Activated CD4-positive, alpha-beta T cell treated with anti-CD3 and anti-CD28 coated beads, Interleukin-2, amount 10 ng/mL, durations not matched to agents 24 days and 14 days (primary cell): ENCODE measurements around the gene ILF2. TPM values are rescaled to one million over a fixed set of nuclear protein-coding genes. Genes with fewer than 3 reads are reported as not detected.
"Not testable (repeated sequence)": the region's sequence is repeated elsewhere in the genome, so short reads cannot be mapped to it uniquely, and the experiment has no call there.

Experiments
- DNase-seq: peaks from one replicate; pipeline ENCODE4 v3.0.0; 2022
- H3K27ac Mint-ChIP-seq: one replicate; pipeline ENCODE4 v1.8.0; 2022; ENCODE audit warnings: mild to moderate bottlenecking, mixed read lengths
- H3K27me3 Mint-ChIP-seq: one replicate; pipeline ENCODE4 v1.8.0; 2022; ENCODE audit warnings: mixed read lengths
- H3K36me3 Mint-ChIP-seq: one replicate; pipeline ENCODE4 v1.8.0; 2022; ENCODE audit warnings: low read depth, mild to moderate bottlenecking, mixed read lengths
- H3K4me1 Mint-ChIP-seq: one replicate; pipeline ENCODE4 v1.8.0; 2021; ENCODE audit warnings: mixed read lengths
- H3K4me3 Mint-ChIP-seq: one replicate; pipeline ENCODE4 v1.8.0; 2022; ENCODE audit warnings: mild to moderate bottlenecking, moderate library complexity, mixed read lengths
- H3K9me3 Mint-ChIP-seq: one replicate; pipeline ENCODE4 v1.8.0; 2021; ENCODE audit warnings: mixed read lengths
- intact Hi-C: fragments of 100-400 bp; cut with micrococcal nuclease; formaldehyde crosslinking; loops from one replicate; pipeline ENCODE4 v1.15.1; 2023
- total RNA-seq: library from RNA; stranded (reverse); gene quantifications from 2 replicates; pipeline ENCODE4 v1.2.3, GENCODE V29; 2022

The ILF2 gene
- total RNA-seq, 1 donor from 2014 or later, result 377 TPM

- intact Hi-C loops, result loop anchor here (2.0 kb wide), 4 partner anchors 56 to 316 kb away; partner anchors contain the start of genes RAB13 and S100A5
- H3K9me3 Mint-ChIP-seq, result no peaks in the 10 kb centered on the region
- H3K27me3 Mint-ChIP-seq, result no peaks in the 10 kb centered on the region
- H3K4me1 Mint-ChIP-seq, result peaks cover 27% of the 10 kb centered on the region
- DNase-seq, result no peak
- no peak overlapping the region for H3K27ac Mint-ChIP-seq
- H3K36me3 Mint-ChIP-seq, result peaks cover 50% of the 10 kb centered on the region
- H3K4me3 Mint-ChIP-seq, result no peak overlapping the region
Measured at GRCh38 chr1:153670257-153670858, 435 bp downstream of the ILF2 start.

GRCh38 chr1:153669606-153670005 lies 1.2 kb downstream of the ILF2 start:
- Mint-ChIP-seq H3K27me3 (no peaks in the 10 kb centered on the region), H3K27ac (no peak overlapping the region), H3K4me3 (no peak overlapping the region), H3K4me1 (peaks cover 28% of the 10 kb centered on the region), H3K36me3 (peaks cover 58% of the 10 kb centered on the region), H3K9me3 (no peaks in the 10 kb centered on the region)
- intact Hi-C loops, result loop anchor here (2.0 kb wide), 4 partner anchors 57 to 317 kb away; partner anchors contain the start of genes RAB13 and S100A5
- no peak for DNase-seq

- H3K27me3 Mint-ChIP-seq, DNase-seq, H3K27ac Mint-ChIP-seq, intact Hi-C loops, H3K9me3 Mint-ChIP-seq: not testable (repeated sequence)
- Mint-ChIP-seq H3K36me3 (peaks cover 66% of the 10 kb centered on the region), H3K4me1 (peaks cover 28% of the 10 kb centered on the region), H3K4me3 (peak overlapping the region; percentile 56)
Measured at GRCh38 chr1:153668672-153669071, 2.1 kb downstream of the ILF2 start.

- Mint-ChIP-seq H3K27me3 (no peaks in the 10 kb centered on the region), H3K9me3 (no peaks in the 10 kb centered on the region), H3K4me3 (peak overlapping the region; percentile 53), H3K27ac (peak overlapping the region; percentile 56), H3K4me1 (peaks cover 26% of the 10 kb centered on the region), H3K36me3 (peaks cover 76% of the 10 kb centered on the region)
- DNase-seq, result no peak
- intact Hi-C loops, result no loop called here
Measured at GRCh38 chr1:153667439-153667838, 3.4 kb downstream of the ILF2 start.

GRCh38 chr1:153663211-153663610 lies 7.6 kb downstream of the ILF2 start:
- intact Hi-C loops, result no loop called here
- no peaks in the 10 kb centered on the region for H3K27me3 Mint-ChIP-seq
- peaks cover 22% of the 10 kb centered on the region for H3K4me1 Mint-ChIP-seq
- H3K9me3 Mint-ChIP-seq, result no peaks in the 10 kb centered on the region
- no peak overlapping the region for H3K27ac Mint-ChIP-seq
- no peak overlapping the region for H3K4me3 Mint-ChIP-seq
- DNase-seq, result no peak
- H3K36me3 Mint-ChIP-seq, result peaks cover 70% of the 10 kb centered on the region

GRCh38 chr1:153662269-153662668 lies 8.5 kb downstream of the ILF2 start:
- H3K27ac Mint-ChIP-seq, result peak overlapping the region; percentile 9
- intact Hi-C loops, result no loop called here
- H3K27me3 Mint-ChIP-seq, result no peaks in the 10 kb centered on the region
- no peak for DNase-seq
- H3K36me3 Mint-ChIP-seq, result peaks cover 61% of the 10 kb centered on the region
- H3K4me3 Mint-ChIP-seq, result no peak overlapping the region
- no peaks in the 10 kb centered on the region for H3K9me3 Mint-ChIP-seq
- H3K4me1 Mint-ChIP-seq, result peaks cover 15% of the 10 kb centered on the region

GRCh38 chr1:153661111-153661708 lies 9.6 kb downstream of the ILF2 start:
- DNase-seq, result no peak
- peaks cover 50% of the 10 kb centered on the region for H3K36me3 Mint-ChIP-seq
- no peaks in the 10 kb centered on the region for H3K27me3 Mint-ChIP-seq
- H3K27ac Mint-ChIP-seq, result no peak overlapping the region
- intact Hi-C loops, result no loop called here
- no peaks in the 10 kb centered on the region for H3K9me3 Mint-ChIP-seq
- H3K4me3 Mint-ChIP-seq, result no peak overlapping the region
- peaks cover 15% of the 10 kb centered on the region for H3K4me1 Mint-ChIP-seq

- no peaks in the 10 kb centered on the region for H3K9me3 Mint-ChIP-seq
- intact Hi-C loops, result no loop called here
- H3K36me3 Mint-ChIP-seq, result peaks cover 35% of the 10 kb centered on the region
- H3K27ac Mint-ChIP-seq, result peak overlapping the region; percentile 42
- H3K4me1 Mint-ChIP-seq, result peaks cover 13% of the 10 kb centered on the region
- no peak for DNase-seq
- no peaks in the 10 kb centered on the region for H3K27me3 Mint-ChIP-seq
- peak overlapping the region; percentile 98 for H3K4me3 Mint-ChIP-seq
Measured at GRCh38 chr1:153659656-153660055, 11.1 kb downstream of the ILF2 start.

GRCh38 chr1:153659175-153659534 lies 11.6 kb downstream of the ILF2 start:
- Mint-ChIP-seq H3K27ac (peak overlapping the region; percentile 89), H3K4me3 (peak overlapping the region; percentile 98), H3K9me3 (no peaks in the 10 kb centered on the region), H3K27me3 (no peaks in the 10 kb centered on the region), H3K4me1 (peaks cover 13% of the 10 kb centered on the region), H3K36me3 (peaks cover 31% of the 10 kb centered on the region)
- DNase-seq, result no peak
- intact Hi-C loops, result no loop called here

- intact Hi-C loops, result loop anchor here (1.0 kb wide), 2 partner anchors 13 to 24 kb away; partner anchors contain the start of gene CHTOP
- Mint-ChIP-seq H3K27me3 (no peaks in the 10 kb centered on the region), H3K9me3 (no peaks in the 10 kb centered on the region), H3K27ac (peak within 1 kb of the TSS; percentile 89), H3K4me1 (peaks cover 13% of the 10 kb centered on the region), H3K36me3 (peaks cover 26% of the 10 kb centered on the region), H3K4me3 (peak within 1 kb of the TSS; percentile 98)
- DNase-seq, result peak; percentile 98
Measured at GRCh38 chr1:153658400-153659174, 12.2 kb downstream of the ILF2 start, which contains the start of gene SNAPIN. SNAPIN (plus strand) TSS chr1:153658703; CDS start chr1:153658744, 41 bp downstream.

GRCh38 chr1:153655333-153655732 lies 15.5 kb downstream of the ILF2 start:
- no peaks in the 10 kb centered on the region for H3K9me3 Mint-ChIP-seq
- H3K4me1 Mint-ChIP-seq, result peaks cover 15% of the 10 kb centered on the region
- no peak overlapping the region for H3K4me3 Mint-ChIP-seq
- no peaks in the 10 kb centered on the region for H3K27me3 Mint-ChIP-seq
- H3K36me3 Mint-ChIP-seq, result peaks cover 3% of the 10 kb centered on the region
- intact Hi-C loops, result no loop called here
- DNase-seq, result no peak
- H3K27ac Mint-ChIP-seq, result no peak overlapping the region

- H3K36me3 Mint-ChIP-seq, result no peaks in the 10 kb centered on the region
- intact Hi-C loops, result no loop called here
- peaks cover 9% of the 10 kb centered on the region for H3K4me1 Mint-ChIP-seq
- H3K4me3 Mint-ChIP-seq, result no peak overlapping the region
- no peaks in the 10 kb centered on the region for H3K9me3 Mint-ChIP-seq
- DNase-seq, result no peak
- H3K27ac Mint-ChIP-seq, result no peak overlapping the region
- H3K27me3 Mint-ChIP-seq, result no peaks in the 10 kb centered on the region
Measured at GRCh38 chr1:153652805-153653500, 17.8 kb downstream of the ILF2 start.

- no peak overlapping the region for H3K4me3 Mint-ChIP-seq
- intact Hi-C loops, result no loop called here
- H3K27ac Mint-ChIP-seq, result no peak overlapping the region
- DNase-seq, result no peak
- H3K27me3 Mint-ChIP-seq, result no peaks in the 10 kb centered on the region
- peaks cover 11% of the 10 kb centered on the region for H3K4me1 Mint-ChIP-seq
- peaks cover 8% of the 10 kb centered on the region for H3K36me3 Mint-ChIP-seq
- no peaks in the 10 kb centered on the region for H3K9me3 Mint-ChIP-seq
Measured at GRCh38 chr1:153651771-153652170, 19.0 kb downstream of the ILF2 start.
